Amniotic epithelial cell (primary cell): ENCODE data around the gene LPA.

ENCODE experiments used
- DNase-seq: peaks from one replicate; pipeline ENCODE4 v3.0.0-alpha.2; 2010; ENCODE audit warnings: low read depth

LPA gene

GRCh38 chr6:160520043-160520904, 143.8 kb downstream of the LPA start:
- DNase-seq, result peak; percentile 19

GRCh38 chr6:160519603-160520042, 144.5 kb downstream of the LPA start:
- DNase-seq, result peak; percentile 34

GRCh38 chr6:160519133-160519532, 144.9 kb downstream of the LPA start:
- no peak for DNase-seq

- DNase-seq, result peak; percentile 14
Observed at GRCh38 chr6:160513836-160514235, 150.2 kb downstream of the LPA start.

GRCh38 chr6:160510976-160511617, 153.0 kb downstream of the LPA start:
- no peak for DNase-seq

GRCh38 chr6:160510199-160510598, 153.9 kb downstream of the LPA start:
- peak; percentile 34 for DNase-seq

GRCh38 chr6:160509610-160510009, 154.5 kb downstream of the LPA start:
- no peak for DNase-seq

GRCh38 chr6:160508599-160508998, 155.5 kb downstream of the LPA start:
- no peak for DNase-seq

GRCh38 chr6:160507420-160507819, 156.7 kb downstream of the LPA start:
- no peak for DNase-seq

- DNase-seq, result peak; percentile 19
Observed at GRCh38 chr6:160505970-160506369, 158.1 kb downstream of the LPA start.

GRCh38 chr6:160500639-160501038, 163.4 kb downstream of the LPA start:
- no peak for DNase-seq

GRCh38 chr6:160494576-160494975, 169.5 kb downstream of the LPA start:
- DNase-seq, result no peak

- DNase-seq, result no peak
Observed at GRCh38 chr6:160489091-160489490, 175.0 kb downstream of the LPA start.

- DNase-seq, result no peak
Observed at GRCh38 chr6:160487116-160487515, 177.0 kb downstream of the LPA start.
